HCT116 (cell line): ENCODE data around the gene CELF4. TPM values are rescaled to one million over a fixed set of nuclear protein-coding genes. Genes with fewer than 3 reads are reported as not detected.

Experiments
- ATAC-seq: fragments of 200-7000 bp; cut with Tn5 transposase; 2 replicates; pipeline ENCODE4 v1.9.1; 2020; ENCODE audit warnings: mild to moderate bottlenecking, moderate library complexity
- BruUV-seq: library from RNA; stranded (reverse); fragments of 400-500 nt; replicated peaks from 2 replicates; lab custom pipeline; 2021; lab: Mats Ljungman, UMichigan
- CTCF ChIA-PET: fragments of 300-600 bp; sonication (Branson Sonifier 250); formaldehyde crosslinking; loops from one replicate; lab custom pipeline; 2021; ENCODE audit warnings: antibody characterized with exemption; lab: Charles Lee
- POLR2A ChIA-PET: fragments of 300-600, 350-600 bp; sonication (Branson Sonifier 250); formaldehyde crosslinking; loops from one replicate; lab custom pipeline; 2021; ENCODE audit warnings: antibody characterized with exemption; lab: Charles Lee
- RAD21 ChIA-PET, 2 experiments: fragments of 300-600 bp; sonication (Branson Sonifier 250); formaldehyde crosslinking; loops; one replicate each; lab custom pipeline; 2023; ENCODE audit warnings: low total read pairs in 2 of 2; ENCODE audit not compliant: uncharacterized antibody in 2 of 2, unreplicated experiment in 2 of 2, low non-redundant PET in 1 of 2; lab: Charles Lee
- DNase-seq: peaks from one replicate; pipeline ENCODE4 v3.0.0-alpha.2; 2010; ENCODE audit warnings: low read depth, low spot score
- H2AFZ ChIP-seq: fragments of 200-600 bp; shearing (Covaris generic), sonication (generic); 2 replicates; pipeline ENCODE4 v1.6.1; 2017; ENCODE audit warnings: low read depth, mixed run types, mixed read lengths, antibody characterized with exemption, low read length; ENCODE audit not compliant: poor library complexity, severe bottlenecking
- H3K27ac ChIP-seq: 2 replicates; pipeline ENCODE4 v1.5.1; 2012; ENCODE audit warnings: low read depth, low read length
- H3K27me3 ChIP-seq: fragments of 200-600 bp; sonication (generic); 2 replicates; pipeline ENCODE4 v1.6.1; 2016; ENCODE audit warnings: mixed run types, low read length, mixed read lengths; ENCODE audit not compliant: insufficient read depth
- H3K36me3 ChIP-seq, 2 experiments: fragments of 200-500 bp in 1 of 2; fragments of 200-600 bp in 1 of 2; sonication (Bioruptor generic) in 1 of 2; sonication (generic) in 1 of 2; 2 replicates each; pipeline versions ENCODE4 v1.5.1 to v1.6.1; 2014 to 2016; ENCODE audit warnings: low read length in 2 of 2, inconsistent platforms in 1 of 2, mixed read lengths in 1 of 2, mixed run types in 1 of 2; ENCODE audit not compliant: insufficient read depth in 2 of 2, control insufficient read depth in 1 of 2
- H3K4me1 ChIP-seq, 2 experiments: fragments of 200-600 bp in 1 of 2; sonication (generic) in 1 of 2; 2 replicates each; pipeline versions ENCODE4 v1.5.1 to v1.6.1; 2012 to 2017; ENCODE audit warnings: low read length in 2 of 2, inconsistent platforms in 1 of 2, mild to moderate bottlenecking in 1 of 2, mixed read lengths in 1 of 2, mixed run types in 1 of 2, moderate library complexity in 1 of 2; ENCODE audit not compliant: insufficient read depth in 2 of 2, control insufficient read depth in 1 of 2
- H3K4me2 ChIP-seq: fragments of 200-600 bp; sonication (generic); 2 replicates; pipeline ENCODE4 v1.6.1; 2017; ENCODE audit warnings: mixed run types, low read length, mixed read lengths
- H3K4me3 ChIP-seq, 2 experiments: fragments of 200-600 bp in 1 of 2; sonication (generic) in 1 of 2; replicated peaks in 1 of 2; 2 replicates each; pipeline ENCODE4 v1.5.1; 2011 to 2016; ENCODE audit warnings: low read length in 2 of 2, control low read depth in 1 of 2, low read depth in 1 of 2, mild to moderate bottlenecking in 1 of 2, mixed read lengths in 1 of 2, mixed run types in 1 of 2
- H3K79me2 ChIP-seq: fragments of 200-600 bp; sonication (generic); 2 replicates; pipeline ENCODE4 v1.6.1; 2017; ENCODE audit warnings: mild to moderate bottlenecking, mixed run types, low read length, moderate library complexity, mixed read lengths; ENCODE audit not compliant: insufficient read depth
- H3K9ac ChIP-seq: fragments of 200-600 bp; sonication (generic); 2 replicates; pipeline ENCODE4 v1.6.1; 2016; ENCODE audit warnings: low read length, mixed read lengths
- H3K9me2 ChIP-seq: fragments of 200-600 bp; sonication (generic), shearing (Covaris generic); 2 replicates; pipeline ENCODE4 v1.6.1; 2017; ENCODE audit warnings: mixed run types, mild to moderate bottlenecking, moderate library complexity; ENCODE audit not compliant: insufficient read depth
- H3K9me3 ChIP-seq, 2 experiments: fragments of 200-500 bp in 1 of 2; fragments of 200-600 bp in 1 of 2; sonication (Bioruptor generic) in 1 of 2; sonication (generic) in 1 of 2; 2 replicates each; pipeline ENCODE4 v1.6.1; 2014 to 2017; ENCODE audit warnings: low read length in 2 of 2, mixed read lengths in 2 of 2, inconsistent platforms in 1 of 2, low read depth in 1 of 2, mild to moderate bottlenecking in 1 of 2, mixed run types in 1 of 2, moderate library complexity in 1 of 2; ENCODE audit not compliant: control insufficient read depth in 1 of 2, insufficient read depth in 1 of 2
- H4K20me1 ChIP-seq: fragments of 200-600 bp; sonication (generic), shearing (Covaris generic); 2 replicates; pipeline ENCODE4 v1.6.1; 2017; ENCODE audit warnings: mixed run types, mild to moderate bottlenecking, moderate library complexity; ENCODE audit not compliant: insufficient read depth
- CBX3 ChIP-seq: IDR thresholded peaks from 2 replicates; pipeline ENCODE4 v1.6.1; 2012; ENCODE audit warnings: low read depth
- CEBPB ChIP-seq: IDR thresholded peaks from 2 replicates; pipeline ENCODE4 v1.6.1; 2012; ENCODE audit warnings: low read depth
- EGR1 ChIP-seq: IDR thresholded peaks from 2 replicates; pipeline ENCODE4 v1.6.1; 2012; ENCODE audit warnings: low read depth
- ELF1 ChIP-seq: IDR thresholded peaks from 2 replicates; pipeline ENCODE4 v1.6.1; 2012; ENCODE audit warnings: low read depth, borderline replicate concordance
- EZH2 ChIP-seq: fragments of 200-600 bp; sonication (generic); IDR thresholded peaks from 2 replicates; pipeline ENCODE4 v1.6.1; 2017; ENCODE audit warnings: antibody characterized with exemption, mixed run types
- FOSL1 ChIP-seq: IDR thresholded peaks from 2 replicates; pipeline ENCODE4 v1.6.1; 2012; ENCODE audit warnings: low read depth
- JUND ChIP-seq: IDR thresholded peaks from 2 replicates; pipeline ENCODE4 v1.6.1; 2012
- POLR2A ChIP-seq: IDR thresholded peaks from 2 replicates; pipeline ENCODE4 v1.7.0; 2011; ENCODE audit warnings: borderline replicate concordance; ENCODE audit not compliant: insufficient read depth, insufficient read length; ENCODE audit errors: extremely low read depth
- POLR2AphosphoS5 ChIP-seq: IDR thresholded peaks from 2 replicates; pipeline ENCODE4 v1.6.1; 2011; ENCODE audit warnings: mild to moderate bottlenecking, low read depth, low read length, moderate library complexity
- RAD21 ChIP-seq: IDR thresholded peaks from 2 replicates; pipeline ENCODE4 v1.6.1; 2012; ENCODE audit warnings: low read depth, mild to moderate bottlenecking
- SIN3A ChIP-seq: IDR thresholded peaks from 2 replicates; pipeline ENCODE4 v1.6.1; 2012; ENCODE audit warnings: low read depth
- SRF ChIP-seq: IDR thresholded peaks from 2 replicates; pipeline ENCODE4 v1.6.1; 2012; ENCODE audit warnings: low read depth
- TCF7L2 ChIP-seq: IDR thresholded peaks from 2 replicates; pipeline ENCODE4 v1.7.0; 2011; ENCODE audit warnings: borderline replicate concordance, inconsistent platforms; ENCODE audit not compliant: insufficient read depth, insufficient read length; ENCODE audit errors: extremely low read depth
- YY1 ChIP-seq: IDR thresholded peaks from 2 replicates; pipeline ENCODE4 v1.6.1; 2011; ENCODE audit warnings: low read length, low read depth, moderate library complexity, mild to moderate bottlenecking; ENCODE audit not compliant: insufficient replicate concordance; ENCODE audit errors: extremely low read depth
- ZFX ChIP-seq: fragments of 450-650 bp; IDR thresholded peaks from 2 replicates; pipeline ENCODE4 v1.6.1; 2017
- intact Hi-C: fragments of 100-400 bp; cut with micrococcal nuclease; formaldehyde crosslinking; loops from 2 replicates; pipeline ENCODE4 v1.10.0; 2022
- total RNA-seq: library from RNA; stranded (reverse); gene quantifications from one replicate; pipeline ENCODE4 v1.2.1, GENCODE V29; 2021; ENCODE audit not compliant: unreplicated experiment
- TF ChIP-seq, protein P1 (sequence below), 3 experiments: fragments of 200-600 bp in 1 of 3; sonication (generic) in 1 of 3; IDR thresholded peaks in 2 of 3; conservative IDR thresholded peaks in 1 of 3; 2 replicates each; pipeline ENCODE4 v1.5.1; 2012 to 2017; ENCODE audit warnings: low read depth in 2 of 3, low read length in 2 of 3, antibody characterized with exemption in 1 of 3, borderline replicate concordance in 1 of 3, control low read depth in 1 of 3, mild to moderate bottlenecking in 1 of 3, mixed read lengths in 1 of 3, mixed run types in 1 of 3, moderate library complexity in 1 of 3; ENCODE audit not compliant: insufficient read depth in 1 of 3
- TF ChIP-seq, protein P2 (sequence below): IDR thresholded peaks from 2 replicates; pipeline ENCODE4 v1.6.1; 2012; ENCODE audit warnings: low read depth
- TF ChIP-seq, protein P3 (sequence below): IDR thresholded peaks from 2 replicates; pipeline ENCODE4 v1.6.1; 2012
- TF ChIP-seq, protein P4 (sequence below): IDR thresholded peaks from 2 replicates; pipeline ENCODE4 v1.6.1; 2011; ENCODE audit warnings: mild to moderate bottlenecking, low read length, moderate library complexity; ENCODE audit not compliant: insufficient replicate concordance; ENCODE audit errors: extremely low read depth
- TF ChIP-seq, protein P5 (sequence below): IDR thresholded peaks from 2 replicates; pipeline ENCODE4 v1.6.1; 2012

Gene CELF4
- total RNA-seq, 1 experiment from 2014 or later = not detected

DNA sequence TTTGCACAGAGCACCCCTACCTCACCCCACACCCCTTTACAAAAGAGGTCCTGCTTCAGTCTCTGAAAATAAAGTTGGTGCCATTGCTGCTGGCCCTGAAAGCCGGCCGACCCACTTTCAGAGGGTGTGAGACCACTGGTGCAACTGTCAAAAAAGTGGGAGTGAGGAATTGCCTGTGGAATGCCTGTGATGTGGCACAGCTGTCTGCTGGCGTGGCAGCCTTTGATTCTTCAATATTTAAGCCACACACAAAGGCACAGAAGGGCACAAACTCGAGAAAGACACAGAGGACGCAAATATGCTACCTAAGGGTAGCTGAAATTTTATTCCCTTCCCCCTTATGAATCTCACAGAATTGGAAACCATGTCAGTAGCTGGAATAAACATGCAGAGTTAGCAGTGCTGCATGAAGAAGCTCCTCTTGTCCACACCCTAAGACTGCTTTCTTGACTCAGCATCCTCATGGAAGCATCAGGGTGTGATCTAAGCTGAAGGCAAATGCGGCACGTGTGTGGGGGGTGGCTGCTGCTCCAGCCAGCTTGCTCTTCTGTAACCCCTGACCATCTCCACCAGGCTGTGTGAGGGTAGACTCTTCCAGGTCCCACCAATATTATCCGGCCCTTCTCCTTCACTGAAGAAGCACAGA, 92.3 kb downstream of the CELF4 start:
- no peak overlapping the region for H2AFZ ChIP-seq
- peaks cover 45% of the 10 kb centered on the region; the same call in 1 of the 2 replicates for H3K27me3 ChIP-seq
- ATAC-seq = no peak
- TF ChIP-seq CEBPB (no peak), ELF1 (no peak), SIN3A (no peak), TCF7L2 (no peak), POLR2A (no peak), SRF (no peak), POLR2AphosphoS5 (no peak), EZH2 (no peak), YY1 (no peak), CBX3 (no peak), ZFX (no peak), EGR1 (no peak), JUND (no peak), FOSL1 (no peak), RAD21 (no peak)
- TF ChIP-seq, protein P1, sequence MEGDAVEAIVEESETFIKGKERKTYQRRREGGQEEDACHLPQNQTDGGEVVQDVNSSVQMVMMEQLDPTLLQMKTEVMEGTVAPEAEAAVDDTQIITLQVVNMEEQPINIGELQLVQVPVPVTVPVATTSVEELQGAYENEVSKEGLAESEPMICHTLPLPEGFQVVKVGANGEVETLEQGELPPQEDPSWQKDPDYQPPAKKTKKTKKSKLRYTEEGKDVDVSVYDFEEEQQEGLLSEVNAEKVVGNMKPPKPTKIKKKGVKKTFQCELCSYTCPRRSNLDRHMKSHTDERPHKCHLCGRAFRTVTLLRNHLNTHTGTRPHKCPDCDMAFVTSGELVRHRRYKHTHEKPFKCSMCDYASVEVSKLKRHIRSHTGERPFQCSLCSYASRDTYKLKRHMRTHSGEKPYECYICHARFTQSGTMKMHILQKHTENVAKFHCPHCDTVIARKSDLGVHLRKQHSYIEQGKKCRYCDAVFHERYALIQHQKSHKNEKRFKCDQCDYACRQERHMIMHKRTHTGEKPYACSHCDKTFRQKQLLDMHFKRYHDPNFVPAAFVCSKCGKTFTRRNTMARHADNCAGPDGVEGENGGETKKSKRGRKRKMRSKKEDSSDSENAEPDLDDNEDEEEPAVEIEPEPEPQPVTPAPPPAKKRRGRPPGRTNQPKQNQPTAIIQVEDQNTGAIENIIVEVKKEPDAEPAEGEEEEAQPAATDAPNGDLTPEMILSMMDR (IDR thresholded peaks at IDR 0.05 in 2 of 3, conservative IDR thresholded peaks at IDR 0.05 in 1 of 3; ENCODE audit: borderline replicate concordance in 1 of 3, insufficient read depth in 1 of 3, low read depth in 2 of 3, low read length in 2 of 3) = no peak
- TF ChIP-seq, protein P2, sequence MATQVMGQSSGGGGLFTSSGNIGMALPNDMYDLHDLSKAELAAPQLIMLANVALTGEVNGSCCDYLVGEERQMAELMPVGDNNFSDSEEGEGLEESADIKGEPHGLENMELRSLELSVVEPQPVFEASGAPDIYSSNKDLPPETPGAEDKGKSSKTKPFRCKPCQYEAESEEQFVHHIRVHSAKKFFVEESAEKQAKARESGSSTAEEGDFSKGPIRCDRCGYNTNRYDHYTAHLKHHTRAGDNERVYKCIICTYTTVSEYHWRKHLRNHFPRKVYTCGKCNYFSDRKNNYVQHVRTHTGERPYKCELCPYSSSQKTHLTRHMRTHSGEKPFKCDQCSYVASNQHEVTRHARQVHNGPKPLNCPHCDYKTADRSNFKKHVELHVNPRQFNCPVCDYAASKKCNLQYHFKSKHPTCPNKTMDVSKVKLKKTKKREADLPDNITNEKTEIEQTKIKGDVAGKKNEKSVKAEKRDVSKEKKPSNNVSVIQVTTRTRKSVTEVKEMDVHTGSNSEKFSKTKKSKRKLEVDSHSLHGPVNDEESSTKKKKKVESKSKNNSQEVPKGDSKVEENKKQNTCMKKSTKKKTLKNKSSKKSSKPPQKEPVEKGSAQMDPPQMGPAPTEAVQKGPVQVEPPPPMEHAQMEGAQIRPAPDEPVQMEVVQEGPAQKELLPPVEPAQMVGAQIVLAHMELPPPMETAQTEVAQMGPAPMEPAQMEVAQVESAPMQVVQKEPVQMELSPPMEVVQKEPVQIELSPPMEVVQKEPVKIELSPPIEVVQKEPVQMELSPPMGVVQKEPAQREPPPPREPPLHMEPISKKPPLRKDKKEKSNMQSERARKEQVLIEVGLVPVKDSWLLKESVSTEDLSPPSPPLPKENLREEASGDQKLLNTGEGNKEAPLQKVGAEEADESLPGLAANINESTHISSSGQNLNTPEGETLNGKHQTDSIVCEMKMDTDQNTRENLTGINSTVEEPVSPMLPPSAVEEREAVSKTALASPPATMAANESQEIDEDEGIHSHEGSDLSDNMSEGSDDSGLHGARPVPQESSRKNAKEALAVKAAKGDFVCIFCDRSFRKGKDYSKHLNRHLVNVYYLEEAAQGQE = no peak
- TF ChIP-seq, protein P3, sequence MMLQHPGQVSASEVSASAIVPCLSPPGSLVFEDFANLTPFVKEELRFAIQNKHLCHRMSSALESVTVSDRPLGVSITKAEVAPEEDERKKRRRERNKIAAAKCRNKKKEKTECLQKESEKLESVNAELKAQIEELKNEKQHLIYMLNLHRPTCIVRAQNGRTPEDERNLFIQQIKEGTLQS = no peak
- TF ChIP-seq, protein P4, sequence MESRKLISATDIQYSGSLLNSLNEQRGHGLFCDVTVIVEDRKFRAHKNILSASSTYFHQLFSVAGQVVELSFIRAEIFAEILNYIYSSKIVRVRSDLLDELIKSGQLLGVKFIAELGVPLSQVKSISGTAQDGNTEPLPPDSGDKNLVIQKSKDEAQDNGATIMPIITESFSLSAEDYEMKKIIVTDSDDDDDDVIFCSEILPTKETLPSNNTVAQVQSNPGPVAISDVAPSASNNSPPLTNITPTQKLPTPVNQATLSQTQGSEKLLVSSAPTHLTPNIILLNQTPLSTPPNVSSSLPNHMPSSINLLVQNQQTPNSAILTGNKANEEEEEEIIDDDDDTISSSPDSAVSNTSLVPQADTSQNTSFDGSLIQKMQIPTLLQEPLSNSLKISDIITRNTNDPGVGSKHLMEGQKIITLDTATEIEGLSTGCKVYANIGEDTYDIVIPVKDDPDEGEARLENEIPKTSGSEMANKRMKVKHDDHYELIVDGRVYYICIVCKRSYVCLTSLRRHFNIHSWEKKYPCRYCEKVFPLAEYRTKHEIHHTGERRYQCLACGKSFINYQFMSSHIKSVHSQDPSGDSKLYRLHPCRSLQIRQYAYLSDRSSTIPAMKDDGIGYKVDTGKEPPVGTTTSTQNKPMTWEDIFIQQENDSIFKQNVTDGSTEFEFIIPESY = no peak
- TF ChIP-seq, protein P5, sequence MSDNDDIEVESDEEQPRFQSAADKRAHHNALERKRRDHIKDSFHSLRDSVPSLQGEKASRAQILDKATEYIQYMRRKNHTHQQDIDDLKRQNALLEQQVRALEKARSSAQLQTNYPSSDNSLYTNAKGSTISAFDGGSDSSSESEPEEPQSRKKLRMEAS = no peak
- TF ChIP-seq, all 23 proteins: peak for 0
- ChIA-PET CTCF (interaction anchor here (1.1 kb wide), 1 partner anchor 79 kb away, joined by 5 read pairs; no protein-coding TSS in a partner anchor), RAD21 (no interaction called here), POLR2A (no interaction called here)
- no peak overlapping the region for H3K9ac ChIP-seq
- no peaks in the 10 kb centered on the region for H3K9me2 ChIP-seq
- H3K36me3 ChIP-seq = no peaks in the 10 kb centered on the region
- no peaks in the 10 kb centered on the region for H3K4me1 ChIP-seq
- no peak overlapping the region for H3K27ac ChIP-seq
- no peak for DNase-seq
- no peaks in the 10 kb centered on the region for H4K20me1 ChIP-seq
- BruUV-seq = no TSS peak
- intact Hi-C loops = loop anchor here (10.0 kb wide), 1 partner anchor 149 kb away; no protein-coding TSS in a partner anchor
- no peaks in the 10 kb centered on the region for H3K9me3 ChIP-seq
- no peak overlapping the region for H3K4me3 ChIP-seq
- H3K79me2 ChIP-seq = no peaks in the 10 kb centered on the region
- H3K4me2 ChIP-seq = no peak overlapping the region
